ENCODE measurements around the gene KLF3.

GRCh38 chr4:38623260-38623659, 40.7 kb upstream of the KLF3 start:
- TF ChIP-seq POLR2AphosphoS5 (IDR thresholded peaks at IDR 0.05; ENCODE audit: low read depth) (no peak), CTCF (conservative IDR thresholded peaks at IDR 0.05; ENCODE audit: low read depth in 2 of 2) (no peak)
